Measurements from ENCODE around the gene INO80B.
A peak's percentile ranks its signal among the peaks of the same experiment; 100 is the strongest.
"Not testable (repeated sequence)": the region's sequence is repeated elsewhere in the genome, so short reads cannot be mapped to it uniquely, and the experiment has no call there.

The INO80B gene

GRCh38 chr2:74482801-74483674 is 28.2 kb downstream of the INO80B start, which contains the start of the genes CCDC142 and TTC31:
CCDC142 (minus strand) TSS chr2:74482998; CDS start chr2:74482837, 161 bp downstream.
TTC31 (plus strand) TSS chr2:74483081; CDS start chr2:74483096, 15 bp downstream.
- peak; percentile 91 for DNase-seq (ENCODE audit: low read depth)

DNA sequence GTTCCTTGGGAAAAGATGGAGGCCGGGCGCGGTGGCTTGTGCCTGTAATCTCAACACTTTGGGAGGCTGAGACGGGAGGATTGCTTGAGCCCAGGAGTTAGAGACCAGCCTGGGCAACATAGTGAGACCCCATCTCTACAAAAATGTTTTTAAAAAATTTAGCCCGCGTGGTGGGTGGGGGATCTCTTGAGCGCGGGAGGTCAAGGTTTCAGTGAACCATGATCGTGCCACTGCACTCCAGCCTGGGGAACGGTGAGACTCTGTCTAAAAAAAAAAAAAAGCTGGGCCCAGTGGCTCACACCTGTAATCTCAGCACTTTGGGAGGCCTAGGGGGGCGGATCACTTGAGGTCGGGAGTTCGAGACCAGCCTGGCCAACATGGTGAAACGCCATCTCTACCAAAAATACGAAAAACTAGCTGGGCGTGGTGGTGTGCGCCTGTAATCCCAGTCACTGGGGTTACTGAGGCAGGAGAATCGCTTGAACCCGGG is 28.8 kb downstream of the INO80B start:
- DNase-seq (ENCODE audit: low read depth): not testable (repeated sequence)

GRCh38 chr2:74486141-74486540 is 31.3 kb downstream of the INO80B start:
- no peak for DNase-seq (ENCODE audit: low read depth)

DNA sequence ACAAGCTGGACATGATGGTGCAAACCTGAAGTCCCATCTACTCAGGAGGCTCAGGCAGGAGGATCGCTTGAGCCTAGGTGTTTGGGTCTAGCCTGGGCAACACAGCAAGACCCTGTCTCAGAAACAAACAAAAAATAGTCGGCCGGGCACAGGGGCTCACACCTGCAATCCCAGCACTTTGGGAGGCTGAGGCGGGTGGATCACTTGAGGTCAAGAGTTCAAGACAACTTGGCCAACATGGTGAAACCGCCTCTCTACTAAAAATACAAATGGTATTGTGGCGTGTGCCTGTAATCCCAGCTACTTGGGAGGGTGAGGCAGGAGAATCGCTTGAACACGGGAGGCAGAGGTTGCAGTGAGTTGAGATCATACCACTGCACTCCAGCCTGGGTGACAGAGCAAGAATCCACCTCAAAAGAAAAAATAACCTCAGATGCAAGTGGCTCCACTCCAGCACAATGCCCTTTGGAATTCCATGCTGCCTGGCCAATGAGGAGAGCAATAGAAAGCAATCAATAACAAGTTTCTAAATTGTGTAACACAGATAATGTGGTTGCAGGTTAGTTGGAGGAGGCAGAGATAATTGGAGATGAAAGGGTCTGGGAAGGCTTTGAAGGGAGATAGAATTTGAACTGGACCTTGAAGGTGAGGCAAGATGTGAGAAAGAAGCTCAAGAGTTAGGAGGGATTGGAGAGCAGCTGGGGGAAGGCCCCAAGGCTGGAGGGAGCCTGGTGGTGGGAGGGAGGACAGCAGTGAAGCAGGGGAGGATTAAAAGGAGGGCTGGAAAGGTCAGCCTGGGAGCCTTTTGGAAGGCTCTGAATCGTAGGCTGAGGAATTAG is 34.0 kb downstream of the INO80B start:
- no peak for DNase-seq (ENCODE audit: low read depth)

GRCh38 chr2:74489906-74490305 is 35.0 kb downstream of the INO80B start:
- DNase-seq (ENCODE audit: low read depth): no peak

- no peak for DNase-seq (ENCODE audit: low read depth)
These were observed 37.0 kb downstream of the INO80B start for GRCh38 chr2:74491648-74492544.

- no peak for DNase-seq (ENCODE audit: low read depth)
These were observed 38.7 kb downstream of the INO80B start for GRCh38 chr2:74493546-74493945.

DNA sequence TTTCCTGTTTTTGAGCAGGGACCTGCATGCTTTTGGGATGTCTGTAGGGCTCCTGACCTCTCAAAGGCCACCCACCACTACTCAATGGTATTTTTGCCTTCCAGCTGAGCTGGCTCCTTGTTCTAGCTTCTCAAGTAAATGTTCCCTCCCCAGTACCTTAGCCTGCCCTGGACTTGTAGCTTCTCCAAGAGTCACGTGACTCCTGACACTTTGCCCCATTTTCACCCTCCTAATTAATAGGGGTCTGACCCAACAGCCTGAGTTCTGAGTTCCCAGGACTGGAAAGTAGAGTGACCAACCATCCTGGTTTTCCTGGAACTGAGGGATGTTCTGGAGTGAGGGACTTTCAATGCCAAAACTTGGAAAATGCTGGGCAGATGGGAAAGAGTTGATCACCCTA is 40.6 kb downstream of the INO80B start:
- DNase-seq (ENCODE audit: low read depth): no peak

- no peak for DNase-seq (ENCODE audit: low read depth)
These were observed 42.3 kb downstream of the INO80B start for GRCh38 chr2:74496997-74497776.

- no peak for DNase-seq (ENCODE audit: low read depth)
These were observed 43.1 kb downstream of the INO80B start for GRCh38 chr2:74497777-74498499.

- no peak for DNase-seq (ENCODE audit: low read depth)
These were observed 43.8 kb downstream of the INO80B start for GRCh38 chr2:74498500-74499266.

- no peak for DNase-seq (ENCODE audit: low read depth)
These were observed 44.5 kb downstream of the INO80B start, which contains the start of gene LBX2 for GRCh38 chr2:74499267-74499939. LBX2 (minus strand) TSS chr2:74499603; CDS start chr2:74499537, 66 bp downstream.

- DNase-seq (ENCODE audit: low read depth): no peak
These were observed 45.2 kb downstream of the INO80B start for GRCh38 chr2:74499940-74500577.

DNA sequence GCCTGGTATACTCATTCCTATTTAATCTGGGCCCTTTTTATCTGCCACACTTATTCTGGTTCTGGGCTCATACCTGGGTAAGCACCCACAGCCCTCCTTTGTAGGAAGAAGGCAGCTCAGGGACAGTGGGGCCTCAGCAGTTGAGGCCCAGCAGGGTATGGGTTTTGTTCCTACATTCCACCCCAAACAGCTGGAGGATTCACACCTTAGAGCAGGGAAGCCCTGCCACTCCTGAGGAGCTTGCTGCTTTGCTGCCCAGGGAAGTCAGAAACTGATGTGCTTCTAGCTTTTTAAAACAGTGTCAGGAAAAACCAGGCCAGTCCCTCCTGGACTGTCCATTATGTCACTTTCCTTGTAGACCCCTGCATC is 45.7 kb downstream of the INO80B start:
- DNase-seq (ENCODE audit: low read depth): no peak

- DNase-seq (ENCODE audit: low read depth): no peak
These were observed 46.6 kb downstream of the INO80B start for GRCh38 chr2:74501335-74502071.

DNA sequence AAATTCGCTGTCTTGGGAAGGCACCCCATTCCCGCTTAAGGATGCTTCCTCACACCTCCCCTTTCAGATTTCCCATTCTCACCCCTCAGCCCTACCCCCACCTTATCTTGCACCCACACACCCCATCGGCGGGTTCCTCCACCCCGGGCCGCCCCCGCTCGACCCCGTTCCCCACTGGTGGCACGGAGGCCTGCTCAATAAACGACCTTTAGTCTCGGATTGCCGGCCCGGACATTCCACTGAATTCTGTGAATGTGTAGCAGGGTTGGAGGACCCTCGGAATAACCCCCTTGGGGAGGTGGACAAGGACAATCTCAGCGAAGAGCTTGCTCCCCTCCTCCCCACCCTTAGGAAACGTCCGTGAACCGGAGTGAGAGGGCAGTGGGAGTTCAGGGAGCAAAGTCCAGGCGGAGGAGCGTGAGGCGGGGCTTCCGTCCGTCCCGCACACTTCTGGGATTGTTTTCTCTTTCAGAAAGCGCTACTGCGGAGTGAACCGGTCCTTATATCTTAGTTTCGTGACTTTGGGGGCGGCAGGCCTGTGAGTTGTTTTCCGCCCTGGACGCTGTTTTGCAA is 47.3 kb downstream of the INO80B start:
- DNase-seq (ENCODE audit: low read depth): no peak
